Erythroblast (primary cell): ENCODE measurements around the gene USP19.

ENCODE experiments used
- DNase-seq, 2 experiments: peaks; one replicate each; lab custom pipeline; 2025; lab: John Stamatoyannopoulos, UW
- GATA1 ChIP-seq: IDR thresholded peaks from 2 replicates; pipeline ENCODE4 v1.6.1; 2011; ENCODE audit warnings: low read depth, mild to moderate bottlenecking, control low read depth, low read length, moderate library complexity
- POLR2A ChIP-seq: IDR thresholded peaks from 2 replicates; pipeline ENCODE4 v1.6.1; 2011; ENCODE audit warnings: mild to moderate bottlenecking, low read length

The USP19 gene

GRCh38 chr3:49124991-49125670 lies 4.5 kb upstream of the USP19 start:
- no peak for DNase-seq
- TF ChIP-seq POLR2A (no peak), GATA1 (no peak)

- TF ChIP-seq GATA1, result no peak
- no peak for TF ChIP-seq POLR2A
- DNase-seq, result no peak
Observed at GRCh38 chr3:49124203-49124602, 3.6 kb upstream of the USP19 start.

- no peak for DNase-seq
- TF ChIP-seq GATA1, result no peak
- TF ChIP-seq POLR2A, result no peak
Observed at GRCh38 chr3:49123687-49124086, 3.1 kb upstream of the USP19 start.

DNA sequence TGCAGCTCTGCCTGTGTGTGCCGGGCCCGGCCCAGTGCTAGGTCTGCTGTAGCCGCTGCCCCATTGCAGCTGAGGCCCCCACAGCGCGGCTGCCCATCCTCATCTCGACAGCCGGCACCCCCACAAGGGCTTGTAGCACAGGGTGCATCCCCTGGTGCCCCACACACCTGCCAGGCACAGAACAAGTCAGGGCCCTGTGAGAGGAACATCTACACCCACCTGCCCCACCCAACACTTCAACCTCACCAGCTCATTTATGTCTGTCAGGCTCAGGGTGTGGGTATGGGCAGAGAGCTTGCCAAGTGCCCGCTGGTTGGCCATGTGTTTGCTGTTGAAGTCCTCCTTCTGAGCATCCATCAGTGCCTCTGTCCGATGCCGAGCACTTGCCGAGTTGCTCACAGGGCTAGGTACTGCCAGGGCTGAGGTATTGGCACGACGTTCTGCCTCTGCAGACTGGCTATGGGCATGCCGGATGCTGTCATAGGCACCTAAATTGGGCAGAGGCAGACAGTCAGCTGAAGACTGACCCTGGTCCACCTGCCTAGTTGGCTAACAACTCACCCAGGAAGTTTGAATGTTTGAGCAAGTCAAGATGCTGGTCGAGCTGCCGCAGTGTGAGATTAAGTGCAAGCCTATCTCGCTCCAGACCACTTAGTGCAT lies 2.4 kb upstream of the USP19 start:
- no peak for DNase-seq
- TF ChIP-seq POLR2A (no peak), GATA1 (no peak)

DNA sequence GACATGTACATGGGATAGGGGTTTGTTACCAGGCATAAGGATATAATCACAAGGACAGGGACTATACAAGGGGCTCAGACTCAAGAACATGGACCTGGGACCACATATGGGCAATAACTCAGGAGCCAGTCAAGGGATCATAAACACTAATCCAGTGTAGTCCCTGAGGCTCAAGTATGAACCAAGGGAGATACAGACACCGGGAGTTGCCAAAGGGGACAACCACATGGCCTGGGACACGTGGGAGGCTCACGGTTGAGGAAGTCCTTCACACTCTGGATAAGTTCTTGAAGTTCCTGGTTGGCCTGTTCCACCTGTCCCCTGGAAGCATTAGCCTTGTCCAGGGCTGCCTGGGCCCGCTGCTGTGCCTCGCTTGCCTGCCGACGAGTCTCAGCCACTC lies 1.8 kb upstream of the USP19 start:
- no peak for DNase-seq
- no peak for TF ChIP-seq GATA1
- TF ChIP-seq POLR2A, result no peak

DNA sequence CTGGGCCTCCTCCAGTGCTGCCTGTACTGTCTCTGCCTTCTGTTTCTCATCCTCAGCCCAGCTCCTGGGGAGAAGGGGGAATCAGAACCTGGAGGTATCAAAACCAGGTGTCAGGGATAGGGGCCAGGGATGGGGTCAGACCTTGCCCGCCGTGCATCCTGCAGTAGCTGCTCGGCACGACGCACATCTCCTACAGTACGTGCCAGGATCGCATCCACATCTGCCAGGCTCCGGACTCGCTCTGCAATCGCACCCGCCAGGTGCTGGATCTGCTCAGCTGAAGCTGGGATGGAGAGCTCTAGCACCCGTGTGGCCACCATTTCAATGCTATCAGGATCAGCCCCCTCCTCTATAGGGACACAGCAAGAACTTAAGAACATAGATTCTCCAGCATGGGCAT lies 1.4 kb upstream of the USP19 start:
- TF ChIP-seq GATA1 (no peak), POLR2A (no peak)
- no peak for DNase-seq

GRCh38 chr3:49121132-49121736 lies 611 bp upstream of the USP19 start:
- DNase-seq, result no peak
- TF ChIP-seq POLR2A (no peak), GATA1 (no peak)

GRCh38 chr3:49120096-49120437 lies 556 bp downstream of the USP19 start:
- TF ChIP-seq POLR2A (no peak), GATA1 (no peak)
- peak; percentile 65 to 71 for DNase-seq

GRCh38 chr3:49119439-49119838 lies 1.2 kb downstream of the USP19 start:
- no peak for DNase-seq
- no peak for TF ChIP-seq GATA1
- TF ChIP-seq POLR2A, result no peak

- no peak for DNase-seq
- TF ChIP-seq POLR2A (no peak), GATA1 (no peak)
Observed at GRCh38 chr3:49119036-49119435, 1.6 kb downstream of the USP19 start.

- no peak for TF ChIP-seq POLR2A
- DNase-seq, result no peak
Observed at GRCh38 chr3:49112262-49112661, 8.4 kb downstream of the USP19 start.

- no peak for DNase-seq
- TF ChIP-seq POLR2A (no peak), GATA1 (no peak)
Observed at GRCh38 chr3:49111347-49111746, 9.3 kb downstream of the USP19 start.

GRCh38 chr3:49110780-49111179 lies 9.8 kb downstream of the USP19 start:
- DNase-seq, result no peak
- no peak for TF ChIP-seq POLR2A
- TF ChIP-seq GATA1, result no peak

DNA sequence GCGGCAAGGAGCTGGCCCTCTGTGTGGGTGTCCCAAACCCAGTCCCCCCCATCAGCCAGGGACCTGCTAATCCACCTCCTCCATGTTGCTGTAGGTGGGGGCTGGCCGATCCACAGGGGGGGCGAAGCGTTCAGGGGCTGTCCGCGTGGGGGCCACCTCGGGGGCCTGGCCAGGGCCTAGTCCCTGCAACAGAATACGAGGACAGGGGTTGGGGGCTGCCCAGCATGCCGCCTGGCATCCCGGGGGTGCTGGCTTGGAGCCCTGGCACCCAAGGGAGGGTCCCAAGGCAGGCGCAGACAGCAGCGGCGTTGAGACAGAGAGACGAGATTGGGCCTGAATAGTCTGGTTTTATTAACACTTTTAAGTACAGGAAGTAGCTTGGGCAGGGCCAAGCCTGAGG lies 12.3 kb downstream of the USP19 start:
- TF ChIP-seq GATA1 (no peak), POLR2A (no peak)
- DNase-seq, result no peak

DNA sequence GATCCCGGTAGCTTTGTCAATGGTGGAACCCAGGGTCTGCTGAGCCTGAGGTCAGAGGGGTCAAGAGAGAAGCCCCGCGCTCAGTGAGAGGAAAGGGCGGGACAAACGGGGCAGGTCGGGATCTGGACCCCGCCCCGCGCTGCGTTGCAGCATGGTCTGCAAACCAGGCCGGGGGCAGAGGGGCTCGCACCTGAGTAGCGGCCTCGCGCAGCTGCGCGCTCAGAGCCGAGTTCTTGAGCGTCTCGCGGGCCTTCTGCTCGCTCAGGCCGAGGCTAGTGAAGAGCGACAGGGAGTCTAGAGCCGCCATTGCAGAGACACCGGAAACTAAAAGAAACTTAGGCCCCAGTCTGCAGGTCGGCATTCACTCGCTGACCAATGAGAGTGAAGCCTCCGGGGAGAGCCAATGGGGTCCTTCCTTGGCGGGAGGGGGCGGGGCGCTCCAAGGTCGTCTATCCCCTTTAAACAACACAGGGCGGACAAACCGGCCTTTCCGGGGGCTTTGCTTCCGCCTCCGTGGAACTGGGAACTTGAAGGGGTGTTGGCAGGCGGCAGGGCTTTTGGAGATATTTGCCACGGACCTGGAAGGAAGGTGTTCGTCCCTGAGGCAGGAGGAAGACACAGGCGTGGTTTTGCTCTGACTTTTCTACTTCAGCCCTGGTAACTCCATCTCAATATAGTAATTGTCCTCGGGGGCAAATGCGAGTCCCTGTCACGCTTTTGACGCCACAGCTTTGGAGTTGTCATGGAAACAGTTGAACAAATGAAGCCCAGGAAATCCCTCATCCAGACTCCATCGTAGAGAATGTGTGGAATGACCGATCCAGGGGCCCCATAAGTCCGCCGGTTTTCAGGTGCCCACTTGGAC lies 16.0 kb downstream of the USP19 start, which contains the start of gene QARS1:
Gene QARS1 (minus strand): TSS at position 331 of the 865 bp plus-strand sequence. CDS start 24 bp downstream, at position 307.
- peak; percentile 73 for TF ChIP-seq POLR2A
- no peak for TF ChIP-seq GATA1
- peak; percentile 90 to 92 for DNase-seq
